SJCRH30 (cell line): ENCODE measurements around the gene LOXHD1. TPM values are rescaled to one million over a fixed set of nuclear protein-coding genes. Genes with fewer than 3 reads are reported as not detected.

Experiments used
- DNase-seq, 2 experiments: peaks; one replicate each; pipeline ENCODE4 v3.0.0-alpha.2; 2015 to 2020
- H3K27ac ChIP-seq: fragments of 250-450 bp; sonication (Bioruptor Pico); 2 replicates; pipeline ENCODE4 v1.5.1; 2020; ENCODE audit warnings: mild to moderate bottlenecking, moderate library complexity
- H3K27me3 ChIP-seq: fragments of 250-450 bp; sonication (Bioruptor Pico); 2 replicates; pipeline ENCODE4 v1.5.1; 2020; ENCODE audit warnings: mild to moderate bottlenecking, moderate library complexity
- H3K36me3 ChIP-seq: fragments of 250-450 bp; sonication (Bioruptor Pico); 2 replicates; pipeline ENCODE4 v1.5.1; 2020; ENCODE audit warnings: mild to moderate bottlenecking, moderate library complexity
- H3K4me1 ChIP-seq: fragments of 250-450 bp; sonication (Bioruptor Pico); 2 replicates; pipeline ENCODE4 v1.5.1; 2020; ENCODE audit warnings: mild to moderate bottlenecking, moderate library complexity
- H3K4me3 ChIP-seq: fragments of 250-450 bp; sonication (Bioruptor Pico); 2 replicates; pipeline ENCODE4 v1.5.1; 2020; ENCODE audit warnings: mild to moderate bottlenecking, moderate library complexity
- H3K9me3 ChIP-seq: fragments of 250-450 bp; sonication (Bioruptor Pico); replicated peaks from 2 replicates; pipeline ENCODE4 v1.5.1; 2020; ENCODE audit warnings: mild to moderate bottlenecking, moderate library complexity
- total RNA-seq: library from RNA; depleted of rRNA; stranded (reverse); fragments of >200 nt; shearing (Covaris generic); gene quantifications from 2 replicates; pipeline ENCODE4 v1.2.3, GENCODE V29; 2014

LOXHD1 gene
- total RNA-seq, 1 experiment from 2014 or later: not detected

DNA sequence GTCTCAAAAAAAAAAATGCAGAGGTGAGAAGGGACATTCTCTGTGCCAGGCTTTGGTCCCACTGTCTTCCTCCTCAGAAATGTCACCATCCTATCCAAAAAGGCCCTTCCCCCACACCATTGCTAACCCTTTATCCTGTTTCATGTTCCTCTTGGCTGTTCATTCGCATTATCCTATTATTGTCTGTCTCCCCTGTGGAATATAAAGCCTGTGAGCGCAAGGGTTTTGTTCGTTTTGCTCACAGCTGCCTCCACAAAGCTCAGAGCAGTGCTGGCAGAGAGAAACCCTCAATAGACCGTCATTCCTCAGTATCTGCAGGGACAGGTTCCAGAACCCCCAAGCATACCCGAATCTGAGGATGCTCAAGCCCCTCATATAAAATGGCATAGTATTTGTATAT lies 91.8 kb downstream of the LOXHD1 start:
- Histone ChIP-seq H3K27me3 (no peaks in the 10 kb centered on the region), H3K27ac (no peak overlapping the region)
- DNase-seq: no peak

DNA sequence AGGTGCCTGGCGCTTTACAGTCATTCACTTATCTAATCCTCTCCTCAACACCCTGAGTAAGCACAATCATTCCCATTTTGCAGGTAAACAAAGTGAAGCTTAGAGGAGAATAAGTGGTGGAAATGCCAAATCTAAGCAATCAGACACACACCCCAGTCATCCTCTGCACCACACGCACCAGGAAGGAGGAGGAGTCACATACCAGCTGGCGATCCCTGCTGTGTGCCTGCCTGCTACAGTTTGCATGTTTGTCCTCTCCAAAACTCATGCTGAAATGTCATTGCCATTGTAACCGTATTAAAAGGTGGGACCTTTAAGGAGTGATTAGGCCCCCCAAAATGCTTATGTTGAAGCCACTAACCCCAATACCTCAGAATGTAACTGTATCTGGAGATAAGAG lies 93.7 kb downstream of the LOXHD1 start:
- no peak for DNase-seq
- Histone ChIP-seq H3K9me3 (no peaks in the 10 kb centered on the region), H3K4me3 (no peak overlapping the region), H3K4me1 (no peaks in the 10 kb centered on the region), H3K27me3 (no peaks in the 10 kb centered on the region), H3K36me3 (no peaks in the 10 kb centered on the region), H3K27ac (no peak overlapping the region)

More for the DNA sequence above, 91.8 kb downstream of the LOXHD1 start:
- no peaks in the 10 kb centered on the region for H3K9me3 ChIP-seq
- no peaks in the 10 kb centered on the region for H3K4me1 ChIP-seq
- H3K36me3 ChIP-seq: no peaks in the 10 kb centered on the region
- no peak overlapping the region for H3K4me3 ChIP-seq

DNA sequence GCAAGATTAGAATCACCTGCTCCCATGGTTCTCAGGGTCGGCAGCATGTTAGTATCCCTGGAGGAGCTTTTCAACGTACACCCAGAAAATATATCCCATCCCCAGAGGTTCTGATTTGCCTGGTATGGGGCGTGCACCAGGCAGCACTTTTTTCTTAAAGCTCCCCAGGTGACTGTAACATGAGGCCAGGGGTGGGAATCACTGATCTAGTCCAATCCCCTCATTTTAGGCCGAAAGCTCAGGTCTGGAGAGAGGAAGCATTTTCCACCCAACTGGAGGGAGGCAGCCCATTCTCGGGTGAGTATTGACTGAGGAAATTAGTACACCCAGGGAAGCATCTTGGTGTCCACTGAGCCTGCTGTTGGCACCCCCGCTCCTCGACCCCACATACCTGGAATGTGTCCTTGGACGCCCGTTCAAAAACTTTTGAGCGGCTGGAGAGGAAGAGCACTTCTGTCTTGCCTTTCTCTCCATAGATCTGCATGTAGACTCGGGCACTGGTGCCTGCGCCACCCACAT lies 94.3 kb downstream of the LOXHD1 start:
- Histone ChIP-seq H3K4me3 (no peak overlapping the region), H3K9me3 (no peaks in the 10 kb centered on the region), H3K36me3 (no peaks in the 10 kb centered on the region), H3K27me3 (no peaks in the 10 kb centered on the region), H3K4me1 (no peaks in the 10 kb centered on the region), H3K27ac (no peak overlapping the region)
- no peak for DNase-seq

DNA sequence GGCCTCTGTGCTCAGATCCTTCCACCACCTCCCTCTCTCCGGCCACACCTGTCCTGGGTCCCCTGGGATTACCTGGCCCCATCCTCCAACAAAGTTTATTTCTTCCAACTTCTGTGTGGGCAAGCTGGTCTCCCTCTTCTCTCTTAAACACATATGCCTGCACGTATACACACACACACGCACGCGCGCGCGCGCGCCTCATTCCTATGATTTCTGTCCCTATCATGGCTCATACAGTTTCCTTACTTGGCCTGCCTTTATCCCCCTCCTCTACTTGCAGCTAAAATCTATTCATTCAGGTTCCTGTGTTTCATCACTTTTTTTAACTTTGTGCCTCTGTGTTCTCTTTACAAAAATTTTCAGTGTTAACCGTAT lies 96.4 kb downstream of the LOXHD1 start:
- H3K9me3 ChIP-seq: no peaks in the 10 kb centered on the region
- no peaks in the 10 kb centered on the region for H3K4me1 ChIP-seq
- H3K4me3 ChIP-seq: no peak overlapping the region
- H3K36me3 ChIP-seq: no peaks in the 10 kb centered on the region
- H3K27ac ChIP-seq: no peak overlapping the region
- no peak for DNase-seq
- H3K27me3 ChIP-seq: no peaks in the 10 kb centered on the region

DNA sequence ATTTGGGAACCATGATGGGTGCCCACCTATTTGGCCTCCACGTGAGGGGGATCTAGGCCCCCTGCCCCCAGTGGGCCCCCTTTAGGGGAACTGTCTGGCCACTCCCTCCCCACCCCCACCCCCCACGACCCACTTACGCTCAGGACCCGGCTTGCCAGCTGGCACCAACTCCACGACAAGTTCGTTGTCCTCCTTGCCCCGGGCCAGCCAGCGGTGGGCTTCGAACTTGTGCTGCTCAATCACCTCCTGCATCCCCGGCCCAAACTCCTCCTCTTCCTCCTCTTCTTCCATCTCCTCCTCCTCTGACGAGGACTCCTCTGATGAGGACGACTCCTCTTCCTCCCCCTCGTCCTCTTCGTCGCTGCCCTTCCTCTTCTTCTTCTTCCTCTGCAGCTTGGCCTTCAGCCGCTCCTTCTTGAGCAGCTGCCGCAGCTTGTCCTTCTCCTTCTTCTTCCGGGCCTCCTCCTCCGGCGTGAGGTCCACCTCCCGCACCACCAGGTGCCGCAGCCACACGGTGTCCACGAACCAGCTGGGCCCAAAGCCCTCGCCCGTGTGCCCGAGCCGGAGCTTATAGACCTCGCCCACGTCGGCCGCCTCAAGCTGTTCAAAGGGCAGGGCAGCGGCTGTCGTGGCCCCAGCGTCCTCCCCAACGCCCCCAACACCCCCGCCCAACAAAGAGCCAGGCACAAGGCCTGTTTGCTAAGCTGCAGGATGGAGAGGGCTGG lies 96.9 kb downstream of the LOXHD1 start:
- Histone ChIP-seq H3K4me3 (no peak overlapping the region), H3K4me1 (no peaks in the 10 kb centered on the region), H3K27ac (no peak overlapping the region), H3K36me3 (no peaks in the 10 kb centered on the region), H3K9me3 (no peaks in the 10 kb centered on the region), H3K27me3 (no peaks in the 10 kb centered on the region)
- DNase-seq: no peak

DNA sequence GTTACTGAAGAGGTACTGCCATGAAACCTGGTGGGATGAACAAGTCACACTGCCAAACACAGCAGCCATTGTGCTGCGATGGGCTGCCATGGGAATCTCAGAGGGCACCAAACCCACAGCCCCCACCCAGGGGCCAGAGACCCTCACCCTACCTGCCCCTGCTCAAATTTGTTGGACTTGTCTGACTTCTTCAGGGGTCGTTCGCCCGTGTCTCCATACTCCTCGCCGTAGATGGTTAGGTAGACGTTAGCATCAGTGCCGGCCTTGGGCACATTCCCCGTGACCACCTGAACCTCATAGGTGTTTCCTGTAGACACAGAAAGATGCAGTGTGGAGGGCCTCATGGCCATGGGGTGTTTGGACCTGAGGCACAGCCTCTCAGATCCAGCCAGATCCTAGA lies 97.7 kb downstream of the LOXHD1 start:
- H3K9me3 ChIP-seq: no peaks in the 10 kb centered on the region
- no peaks in the 10 kb centered on the region for H3K4me1 ChIP-seq
- H3K4me3 ChIP-seq: no peak overlapping the region
- no peak for DNase-seq
- no peaks in the 10 kb centered on the region for H3K36me3 ChIP-seq
- no peak overlapping the region for H3K27ac ChIP-seq
- H3K27me3 ChIP-seq: no peaks in the 10 kb centered on the region

DNA sequence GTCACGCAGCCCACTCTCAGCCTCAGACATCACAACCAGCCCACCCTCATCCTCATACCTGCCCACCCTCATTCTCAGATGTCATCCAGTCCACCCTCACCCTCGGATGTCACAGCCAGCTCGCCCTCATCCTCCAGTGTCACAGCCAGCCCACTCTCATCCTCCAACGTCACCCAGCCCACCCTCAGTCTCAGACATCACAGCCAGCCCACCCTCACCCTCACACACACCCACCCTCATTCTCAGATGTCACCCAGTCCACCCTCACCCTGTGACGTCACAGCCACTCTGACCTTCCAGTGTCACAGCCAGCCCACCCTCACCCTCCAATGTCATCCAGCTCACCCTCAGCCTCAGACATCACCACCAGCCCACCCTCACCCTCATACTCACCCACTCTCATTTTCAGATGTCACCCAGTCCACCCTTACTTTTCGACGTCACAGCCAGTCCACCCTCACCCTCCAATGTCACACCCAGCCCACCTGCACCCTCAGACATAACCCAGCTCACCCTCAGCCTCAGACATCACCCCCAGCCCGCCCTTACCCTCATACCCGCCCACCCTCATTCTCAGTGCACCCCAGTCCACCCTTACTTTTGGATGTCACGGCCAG lies 100.3 kb downstream of the LOXHD1 start:
- H3K9me3 ChIP-seq: no peaks in the 10 kb centered on the region
- DNase-seq: no peak
- H3K4me3 ChIP-seq: no peak overlapping the region
- H3K27me3 ChIP-seq: no peaks in the 10 kb centered on the region
- no peaks in the 10 kb centered on the region for H3K36me3 ChIP-seq
- no peak overlapping the region for H3K27ac ChIP-seq
- no peaks in the 10 kb centered on the region for H3K4me1 ChIP-seq

DNA sequence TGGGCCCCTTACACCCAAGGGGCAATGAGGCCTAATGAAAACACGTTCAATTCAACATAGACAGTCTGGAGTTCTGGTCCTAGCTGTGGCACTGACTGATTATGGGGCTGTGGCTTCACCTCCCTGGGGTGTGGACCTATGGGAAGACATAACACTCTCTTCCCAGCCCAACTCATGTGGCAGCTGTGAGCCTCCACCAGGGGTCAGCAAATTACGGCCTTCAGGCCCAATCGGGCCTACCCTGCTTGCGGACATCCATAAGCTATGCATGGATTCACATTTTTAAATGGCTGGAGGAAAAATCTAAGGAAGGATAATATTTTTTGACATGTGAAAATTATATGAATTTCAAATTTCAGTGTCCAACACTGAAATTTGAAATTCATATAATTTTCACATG lies 101.3 kb downstream of the LOXHD1 start:
- DNase-seq: peak; percentile 20 to 41
- Histone ChIP-seq H3K27ac (no peak overlapping the region), H3K9me3 (no peaks in the 10 kb centered on the region), H3K4me1 (no peaks in the 10 kb centered on the region), H3K4me3 (no peak overlapping the region), H3K27me3 (no peaks in the 10 kb centered on the region), H3K36me3 (no peaks in the 10 kb centered on the region)

DNA sequence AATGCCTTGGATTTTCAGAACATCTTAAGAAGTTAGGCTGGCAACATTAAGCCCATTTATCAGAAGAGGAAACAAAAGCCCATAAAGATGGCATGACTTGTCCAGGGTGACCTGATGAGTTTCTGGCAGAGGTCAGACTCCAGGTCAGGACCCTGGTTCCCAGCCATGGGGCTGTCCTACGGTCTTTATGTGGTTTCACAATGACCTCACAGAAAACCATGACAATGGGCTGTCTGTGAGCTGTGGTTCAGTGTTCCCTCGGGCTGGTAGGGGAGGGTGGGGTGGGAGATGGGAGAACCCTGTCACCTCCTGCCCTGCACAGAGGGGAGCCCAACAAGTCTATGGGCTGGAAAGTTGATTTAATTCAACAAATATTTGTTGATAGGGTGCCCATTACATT lies 101.8 kb downstream of the LOXHD1 start:
- no peak overlapping the region for H3K27ac ChIP-seq
- no peaks in the 10 kb centered on the region for H3K36me3 ChIP-seq
- H3K9me3 ChIP-seq: no peaks in the 10 kb centered on the region
- H3K27me3 ChIP-seq: no peaks in the 10 kb centered on the region
- DNase-seq: no peak
- H3K4me3 ChIP-seq: no peak overlapping the region
- H3K4me1 ChIP-seq: no peaks in the 10 kb centered on the region

DNA sequence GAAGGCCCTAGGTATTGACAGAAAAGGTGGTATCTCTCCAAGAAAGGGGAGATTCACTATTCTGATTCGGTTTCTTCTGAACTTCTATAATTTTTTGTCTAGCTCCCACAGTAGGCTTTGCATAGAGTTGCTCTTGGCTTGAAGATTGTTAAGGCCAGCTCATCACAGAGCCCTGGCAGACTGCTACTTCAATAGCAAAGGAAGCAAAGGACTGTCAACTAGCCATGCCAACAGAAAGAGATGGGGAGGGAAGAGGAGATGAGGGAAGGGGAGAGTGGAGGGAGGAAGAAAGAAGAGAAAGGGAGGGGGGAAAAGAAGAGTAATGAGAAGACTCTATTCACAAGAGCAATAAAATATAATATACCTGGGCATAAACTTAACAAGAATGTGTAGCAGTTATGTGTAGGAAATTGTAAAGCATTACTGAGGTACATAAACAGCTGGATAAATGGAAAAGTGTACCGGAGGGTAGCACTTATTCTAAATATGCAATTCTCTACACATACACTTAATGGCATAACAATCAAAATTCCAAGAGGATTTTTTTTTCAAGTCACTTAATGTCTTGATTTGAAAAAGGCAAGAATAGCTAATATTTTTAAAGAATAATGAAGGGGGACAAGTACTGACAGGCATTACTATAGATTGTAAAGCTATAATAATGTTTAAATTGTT lies 102.5 kb downstream of the LOXHD1 start:
- H3K4me3 ChIP-seq: no peak overlapping the region
- no peaks in the 10 kb centered on the region for H3K36me3 ChIP-seq
- H3K27me3 ChIP-seq: no peaks in the 10 kb centered on the region
- no peaks in the 10 kb centered on the region for H3K4me1 ChIP-seq
- DNase-seq: no peak
- H3K9me3 ChIP-seq: no peaks in the 10 kb centered on the region
- H3K27ac ChIP-seq: no peak overlapping the region

DNA sequence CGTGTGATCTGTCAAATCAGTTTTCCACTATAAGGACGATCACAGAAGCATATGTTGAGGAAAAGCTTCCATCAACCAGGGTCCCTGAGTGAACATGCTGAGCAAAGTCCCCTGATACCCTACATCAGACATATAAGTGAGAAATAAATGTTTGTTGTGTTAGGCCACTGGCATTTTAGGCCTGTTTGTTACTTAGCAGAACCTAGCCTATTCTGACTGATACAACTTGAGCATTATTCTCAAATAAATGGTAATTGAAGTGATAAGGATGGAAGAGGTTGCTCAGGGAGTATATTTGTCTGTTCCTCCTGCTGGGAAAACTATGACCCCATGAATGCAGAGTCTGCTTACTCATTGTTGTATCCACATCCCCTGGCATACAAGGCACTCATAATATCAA lies 106.4 kb downstream of the LOXHD1 start:
- Histone ChIP-seq H3K27ac (no peak overlapping the region), H3K27me3 (no peaks in the 10 kb centered on the region), H3K9me3 (no peaks in the 10 kb centered on the region), H3K4me1 (no peaks in the 10 kb centered on the region), H3K4me3 (no peak overlapping the region), H3K36me3 (no peaks in the 10 kb centered on the region)
- DNase-seq: no peak

DNA sequence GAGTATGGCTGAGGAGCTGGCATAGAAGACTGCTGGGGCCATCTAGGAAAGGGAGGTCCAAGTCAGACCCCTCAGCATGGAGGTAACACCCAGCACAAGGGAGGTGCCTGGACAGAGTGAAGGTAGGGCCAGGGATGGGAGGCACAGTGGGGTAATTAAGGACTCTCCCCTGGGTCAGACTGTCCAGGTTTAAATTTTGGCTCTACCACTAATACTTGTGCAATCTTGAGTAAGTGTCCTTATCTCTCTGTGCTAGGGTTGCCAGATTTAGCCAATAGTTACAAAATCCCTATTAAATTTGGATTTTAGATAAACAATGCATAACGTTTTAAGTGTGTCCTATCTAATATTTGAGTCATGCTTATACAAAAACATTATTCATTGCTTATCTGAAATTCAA lies 109.5 kb downstream of the LOXHD1 start:
- Histone ChIP-seq H3K36me3 (no peaks in the 10 kb centered on the region), H3K4me3 (no peak overlapping the region)

DNA sequence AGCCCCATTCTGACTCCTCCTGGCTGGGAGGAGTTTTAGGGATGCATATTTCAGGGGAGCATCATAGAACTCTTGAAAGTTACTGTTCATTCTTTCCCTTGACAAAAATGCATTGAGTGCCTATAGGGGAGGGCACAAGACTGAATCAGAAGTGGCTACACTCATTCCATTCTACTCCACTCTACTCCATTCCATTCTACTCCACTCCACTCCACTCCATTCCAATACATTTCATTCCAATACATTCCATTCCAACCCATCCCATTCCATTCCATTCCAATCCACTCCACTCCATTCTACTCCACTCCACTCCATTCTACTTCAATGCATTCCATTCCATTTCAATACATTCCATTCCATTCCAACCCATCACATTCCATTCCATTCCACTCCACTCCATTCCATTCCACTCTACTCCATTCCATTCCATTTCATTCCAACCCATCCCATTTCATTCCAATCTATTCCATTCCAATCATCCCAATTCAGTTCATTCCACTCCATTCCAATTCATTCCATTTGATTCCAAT lies 110.8 kb downstream of the LOXHD1 start:
- no peaks in the 10 kb centered on the region for H3K27me3 ChIP-seq
- no peak overlapping the region for H3K27ac ChIP-seq
- no peaks in the 10 kb centered on the region for H3K36me3 ChIP-seq
- H3K4me1 ChIP-seq: no peaks in the 10 kb centered on the region
- no peak overlapping the region for H3K4me3 ChIP-seq
- H3K9me3 ChIP-seq: no peaks in the 10 kb centered on the region
- no peak for DNase-seq

More for the DNA sequence above, 109.5 kb downstream of the LOXHD1 start:
- Histone ChIP-seq H3K4me1 (no peaks in the 10 kb centered on the region), H3K9me3 (no peaks in the 10 kb centered on the region), H3K27ac (no peak overlapping the region), H3K27me3 (no peaks in the 10 kb centered on the region)
- DNase-seq: no peak

DNA sequence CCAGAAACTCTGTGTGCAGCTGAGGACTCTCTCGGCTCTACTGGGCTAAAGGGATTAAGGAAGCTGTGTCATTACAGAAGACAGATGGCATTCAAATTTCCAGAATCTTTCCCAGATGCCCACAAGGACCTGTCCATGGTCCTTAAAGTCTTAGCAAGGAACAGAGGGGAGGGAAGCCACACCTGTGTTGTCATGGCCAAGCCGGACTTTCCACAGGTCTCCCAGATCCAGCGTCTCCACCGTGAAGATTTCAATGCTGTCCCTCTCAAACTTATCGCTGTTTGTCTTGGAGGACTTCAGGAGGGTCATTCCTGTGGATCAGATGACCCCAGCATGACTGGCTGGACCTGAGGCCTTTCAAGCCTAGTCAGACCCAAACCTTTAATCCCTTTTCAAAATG lies 114.5 kb downstream of the LOXHD1 start:
- Histone ChIP-seq H3K27me3 (no peaks in the 10 kb centered on the region), H3K4me3 (no peak overlapping the region), H3K27ac (no peak overlapping the region), H3K4me1 (no peaks in the 10 kb centered on the region), H3K36me3 (no peaks in the 10 kb centered on the region), H3K9me3 (no peaks in the 10 kb centered on the region)
- DNase-seq: peak; percentile 9 to 46

DNA sequence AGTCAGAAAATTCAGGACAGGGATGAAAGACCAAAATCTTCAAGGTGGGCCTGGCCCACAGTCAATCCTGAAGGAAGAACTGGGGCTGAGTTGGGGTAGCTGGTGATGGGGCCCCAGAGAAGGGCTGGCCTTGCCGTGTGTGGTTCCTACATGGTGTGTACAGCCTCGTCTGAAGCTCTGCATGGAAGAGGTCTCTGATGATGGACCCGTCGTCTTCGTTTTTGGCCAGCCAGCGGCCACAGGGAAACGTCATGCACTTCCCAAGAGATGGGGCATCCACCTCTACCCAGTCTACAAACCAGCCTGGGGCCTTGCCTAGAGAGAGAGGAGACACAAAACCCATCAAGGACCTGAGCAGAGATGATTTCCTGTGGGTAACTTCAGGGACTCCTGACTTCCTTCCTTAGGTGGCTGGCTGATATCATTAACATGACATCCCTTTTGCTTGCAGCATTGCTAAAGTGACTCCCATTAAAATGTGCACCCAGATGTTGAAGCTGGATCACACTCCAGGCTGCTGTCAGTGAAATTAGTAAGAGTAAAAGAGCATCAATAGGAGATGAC lies 115.3 kb downstream of the LOXHD1 start:
- DNase-seq: no peak
- H3K9me3 ChIP-seq: no peaks in the 10 kb centered on the region
- H3K4me1 ChIP-seq: no peaks in the 10 kb centered on the region
- no peak overlapping the region for H3K4me3 ChIP-seq
- H3K27ac ChIP-seq: no peak overlapping the region
- H3K27me3 ChIP-seq: no peaks in the 10 kb centered on the region
- H3K36me3 ChIP-seq: no peaks in the 10 kb centered on the region
